OCI-LY1 (cell line): ENCODE data around the gene UGT1A9.
A peak's percentile ranks its signal among the peaks of the same experiment; 100 is the strongest.

Source experiments
- H2AFZ ChIP-seq: fragments of 200-600 bp; sonication (generic), shearing (Covaris generic); 2 replicates; pipeline ENCODE4 v1.6.0; 2014; ENCODE audit warnings: antibody characterized with exemption, mild to moderate bottlenecking, low read length
- H3F3A ChIP-seq: fragments of 200-600 bp; sonication (generic), shearing (Covaris generic); 2 replicates; pipeline ENCODE4 v1.6.0; 2014; ENCODE audit warnings: mild to moderate bottlenecking, antibody characterized with exemption, low read length, moderate library complexity; ENCODE audit not compliant: insufficient read depth
- H3K27ac ChIP-seq: fragments of 200-600 bp; sonication (generic); 2 replicates; pipeline ENCODE4 v1.5.1; 2014; ENCODE audit warnings: low read length, mixed run types, mild to moderate bottlenecking, low read depth; ENCODE audit not compliant: poor library complexity, severe bottlenecking
- H3K27me3 ChIP-seq: fragments of 200-600 bp; sonication (generic); 2 replicates; pipeline ENCODE4 v1.6.0; 2014; ENCODE audit warnings: antibody characterized with exemption, mild to moderate bottlenecking, low read length, moderate library complexity; ENCODE audit not compliant: insufficient read depth
- H3K36me3 ChIP-seq: fragments of 200-600 bp; sonication (generic); 2 replicates; pipeline ENCODE4 v1.6.1; 2014; ENCODE audit warnings: mild to moderate bottlenecking, antibody characterized with exemption, low read length, moderate library complexity, mixed read lengths; ENCODE audit not compliant: insufficient read depth
- H3K4me1 ChIP-seq: fragments of 200-600 bp; sonication (generic); 2 replicates; pipeline ENCODE4 v1.5.1; 2014; ENCODE audit warnings: mild to moderate bottlenecking, low read length, moderate library complexity; ENCODE audit not compliant: insufficient read depth, severe bottlenecking
- H3K4me2 ChIP-seq: fragments of 200-600 bp; sonication (generic), shearing (Covaris generic); 2 replicates; pipeline ENCODE4 v1.6.1; 2014; ENCODE audit warnings: low read length
- H3K4me3 ChIP-seq: fragments of 200-600 bp; sonication (generic); 2 replicates; pipeline ENCODE4 v1.5.1; 2014; ENCODE audit warnings: low read length, low read depth, mild to moderate bottlenecking, mixed read lengths; ENCODE audit not compliant: poor library complexity, severe bottlenecking
- H3K79me2 ChIP-seq: fragments of 200-600 bp; shearing (Covaris generic); 2 replicates; pipeline ENCODE4 v1.6.1; 2016; ENCODE audit warnings: mixed run types, low read length, mixed read lengths; ENCODE audit not compliant: insufficient read depth
- H3K9ac ChIP-seq: fragments of 200-600 bp; sonication (generic), shearing (Covaris generic); 2 replicates; pipeline ENCODE4 v1.6.1; 2014; ENCODE audit warnings: mild to moderate bottlenecking, low read length, mixed read lengths
- H3K9me2 ChIP-seq: fragments of 200-600 bp; sonication (generic), shearing (Covaris generic); 2 replicates; pipeline ENCODE4 v1.6.1; 2014; ENCODE audit warnings: low read depth, mild to moderate bottlenecking, low read length, mixed read lengths
- H3K9me3 ChIP-seq: fragments of 200-600 bp; shearing (Covaris generic); 2 replicates; pipeline ENCODE4 v1.6.1; 2014; ENCODE audit warnings: low read length, mixed read lengths
- H4K20me1 ChIP-seq: fragments of 200-600 bp; sonication (generic), shearing (Covaris generic); 2 replicates; pipeline ENCODE4 v1.6.0; 2016; ENCODE audit warnings: mild to moderate bottlenecking, low read length; ENCODE audit not compliant: insufficient read depth
- CTCF ChIP-seq: fragments of 200-600 bp; sonication (generic), shearing (Covaris generic); IDR thresholded peaks from 2 replicates; pipeline ENCODE4 v1.5.1; 2017; ENCODE audit warnings: mild to moderate bottlenecking, antibody characterized with exemption, low read length, moderate library complexity, mixed read lengths
- EZH2 ChIP-seq: fragments of 200-600 bp; sonication (generic), shearing (Covaris generic); IDR thresholded peaks from 2 replicates; pipeline ENCODE4 v1.8.0; 2017; ENCODE audit warnings: borderline replicate concordance, mixed run types, mild to moderate bottlenecking, antibody characterized with exemption, low read length, moderate library complexity, mixed read lengths

UGT1A9 gene

GRCh38 chr2:233789554-233789953, 117.9 kb downstream of the UGT1A9 start:
- H3K9me3 ChIP-seq, result no peaks in the 10 kb centered on the region
- no peaks in the 10 kb centered on the region; the same call in 1 of the 2 replicates for H3K27me3 ChIP-seq
- no peak overlapping the region for H3K4me3 ChIP-seq
- TF ChIP-seq CTCF (no peak), EZH2 (no peak)
- H3K9ac ChIP-seq, result no peak overlapping the region
- no peak overlapping the region for H3K27ac ChIP-seq
- no peaks in the 10 kb centered on the region for H3K36me3 ChIP-seq
- H3K4me2 ChIP-seq, result no peak overlapping the region
- no peaks in the 10 kb centered on the region for H3K79me2 ChIP-seq
- H4K20me1 ChIP-seq, result no peaks in the 10 kb centered on the region
- peaks cover 21% of the 10 kb centered on the region for H3K4me1 ChIP-seq
- no peaks in the 10 kb centered on the region for H3F3A ChIP-seq
- H3K9me2 ChIP-seq, result no peaks in the 10 kb centered on the region
- no peak overlapping the region for H2AFZ ChIP-seq

GRCh38 chr2:233791151-233791882, 119.6 kb downstream of the UGT1A9 start:
- Histone ChIP-seq H3K79me2 (no peaks in the 10 kb centered on the region), H3K9ac (no peak overlapping the region), H3K27me3 (no peaks in the 10 kb centered on the region; the same call in 1 of the 2 replicates), H3K4me3 (no peak overlapping the region), H3K9me3 (no peaks in the 10 kb centered on the region), H4K20me1 (no peaks in the 10 kb centered on the region), H2AFZ (no peak overlapping the region), H3K9me2 (no peaks in the 10 kb centered on the region), H3K4me1 (peaks cover 21% of the 10 kb centered on the region), H3K4me2 (no peak overlapping the region), H3F3A (no peaks in the 10 kb centered on the region), H3K27ac (no peak overlapping the region), H3K36me3 (no peaks in the 10 kb centered on the region)
- TF ChIP-seq CTCF (no peak), EZH2 (no peak)

DNA sequence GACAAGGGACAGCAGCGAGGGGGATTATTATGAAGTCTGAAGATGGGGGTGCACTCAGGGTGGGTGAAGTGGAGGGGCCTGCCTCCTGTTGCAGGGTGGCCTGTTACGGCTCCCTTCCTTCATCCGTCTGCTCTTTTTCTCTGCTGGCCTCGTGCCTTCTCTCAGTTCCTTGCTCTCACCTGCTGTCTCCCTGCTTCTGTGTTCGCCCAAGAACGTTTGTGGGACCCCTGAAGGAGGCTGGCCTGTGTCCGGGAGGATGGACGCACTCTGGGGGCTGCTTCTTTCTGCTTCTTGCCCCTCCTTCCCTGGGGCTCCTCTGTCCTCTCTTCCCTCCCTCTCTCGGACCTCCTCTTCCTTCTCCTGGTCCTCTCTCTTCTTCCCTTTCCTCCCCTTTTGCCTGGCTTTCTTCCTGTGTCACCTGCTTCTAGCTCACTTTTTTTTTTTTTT, 120.2 kb downstream of the UGT1A9 start:
- TF ChIP-seq CTCF, result no peak
- TF ChIP-seq EZH2, result no peak
- Histone ChIP-seq H3K4me1 (peaks cover 21% of the 10 kb centered on the region), H3K79me2 (no peaks in the 10 kb centered on the region), H3F3A (no peaks in the 10 kb centered on the region), H3K9me3 (no peaks in the 10 kb centered on the region), H3K4me3 (peak overlapping the region; percentile 21), H3K27me3 (no peaks in the 10 kb centered on the region; the same call in 1 of the 2 replicates), H3K9ac (no peak overlapping the region), H3K4me2 (peak overlapping the region; percentile 44), H4K20me1 (no peaks in the 10 kb centered on the region), H3K27ac (no peak overlapping the region), H3K36me3 (no peaks in the 10 kb centered on the region), H2AFZ (no peak overlapping the region), H3K9me2 (no peaks in the 10 kb centered on the region)
